PC-3 (cell line): Measurements from ENCODE around the gene TCF19. TPM values are rescaled to one million over a fixed set of nuclear protein-coding genes. Genes with fewer than 3 reads are reported as not detected.
"Not testable (repeated sequence)": the region's sequence is repeated elsewhere in the genome, so short reads cannot be mapped to it uniquely, and the experiment has no call there.

Source experiments
- ATAC-seq: fragments of 200-7000 bp; cut with Tn5 transposase; 2 replicates; pipeline ENCODE4 v1.9.1; 2020; ENCODE audit warnings: mild to moderate bottlenecking, moderate library complexity
- BruUV-seq: library from RNA; stranded (reverse); fragments of 400-500 nt; replicated peaks from 2 replicates; lab custom pipeline; 2021; lab: Mats Ljungman, UMichigan
- CTCF ChIA-PET: fragments of 300-600 bp; sonication (Branson Sonifier 250); formaldehyde crosslinking; loops from one replicate; lab custom pipeline; 2022; ENCODE audit warnings: antibody characterized with exemption; lab: Charles Lee
- POLR2A ChIA-PET: fragments of 300-600 bp; sonication (Branson Sonifier 250); formaldehyde crosslinking; loops from one replicate; lab custom pipeline; 2022; ENCODE audit warnings: antibody characterized with exemption; ENCODE audit not compliant: unreplicated experiment; lab: Charles Lee
- DNase-seq: peaks from one replicate; pipeline ENCODE4 v3.0.0-alpha.2; 2015
- H2AFZ ChIP-seq: fragments of 300-600 bp; sonication (generic); 2 replicates; pipeline ENCODE4 v1.6.0; 2016; ENCODE audit warnings: antibody characterized with exemption, low read length
- H3F3A ChIP-seq: fragments of 300-600 bp; sonication (generic); one replicate; pipeline ENCODE4 v1.6.0; 2017; ENCODE audit warnings: antibody characterized with exemption, low read length, control low read depth, mild to moderate bottlenecking; ENCODE audit not compliant: unreplicated experiment
- H3K27ac ChIP-seq: fragments of 300-600 bp; sonication (generic); 2 replicates; pipeline ENCODE4 v1.5.1; 2016; ENCODE audit warnings: mild to moderate bottlenecking, low read length
- H3K27me3 ChIP-seq: fragments of 300-600 bp; sonication (generic); 2 replicates; pipeline ENCODE4 v1.6.1; 2016; ENCODE audit warnings: low read length, mixed read lengths
- H3K36me3 ChIP-seq: fragments of 300-600 bp; sonication (generic); 2 replicates; pipeline ENCODE4 v1.6.1; 2016; ENCODE audit warnings: low read depth, mixed run types, low read length, mixed read lengths
- H3K4me1 ChIP-seq: fragments of 300-600 bp; sonication (generic); 2 replicates; pipeline ENCODE4 v1.5.1; 2016; ENCODE audit warnings: low read length; ENCODE audit not compliant: insufficient read depth
- H3K4me2 ChIP-seq: fragments of 300-600 bp; sonication (generic); 2 replicates; pipeline ENCODE4 v1.6.0; 2016; ENCODE audit warnings: low read length
- H3K4me3 ChIP-seq: fragments of 300-600 bp; sonication (generic); 2 replicates; pipeline ENCODE4 v1.5.1; 2016; ENCODE audit warnings: mild to moderate bottlenecking, low read length, mixed read lengths
- H3K79me2 ChIP-seq: fragments of 300-600 bp; sonication (generic); 2 replicates; pipeline ENCODE4 v1.6.1; 2017; ENCODE audit warnings: low read length, mixed read lengths
- H3K9ac ChIP-seq: fragments of 300-600 bp; sonication (generic); 2 replicates; pipeline ENCODE4 v1.6.0; 2016; ENCODE audit warnings: mild to moderate bottlenecking, low read length
- H3K9me2 ChIP-seq: fragments of 300-600 bp; sonication (generic); replicated peaks from 2 replicates; pipeline ENCODE4 v1.6.1; 2016; ENCODE audit warnings: mixed run types, low read length, mixed read lengths
- H3K9me3 ChIP-seq: fragments of 300-600 bp; sonication (generic); 2 replicates; pipeline ENCODE4 v1.6.1; 2016; ENCODE audit warnings: low read length, mixed read lengths
- H4K20me1 ChIP-seq: fragments of 300-600 bp; sonication (generic); 2 replicates; pipeline ENCODE4 v1.6.1; 2016; ENCODE audit warnings: low read length, mixed read lengths
- EZH2 ChIP-seq: fragments of 300-600 bp; sonication (generic); IDR thresholded peaks from one replicate; pipeline ENCODE4 v1.6.1; 2017; ENCODE audit warnings: antibody characterized with exemption, mild to moderate bottlenecking, low read length; ENCODE audit not compliant: unreplicated experiment
- EZH2phosphoT487 ChIP-seq: fragments of 300-600 bp; sonication (generic); IDR thresholded peaks from 2 replicates; pipeline ENCODE4 v1.6.1; 2018; ENCODE audit warnings: mild to moderate bottlenecking, antibody characterized with exemption, low read length, borderline replicate concordance
- intact Hi-C: fragments of 100-400 bp; cut with micrococcal nuclease; formaldehyde crosslinking; loops from 2 replicates; pipeline ENCODE4 v1.9.0; 2023
- total RNA-seq: library from RNA; depleted of rRNA; stranded (reverse); fragments of >200 nt; gene quantifications from 2 replicates; pipeline ENCODE4 v1.2.3, GENCODE V29; 2014
- TF ChIP-seq, protein P1 (sequence below): fragments of 300-600 bp; sonication (generic); conservative IDR thresholded peaks from 2 replicates; pipeline ENCODE4 v1.5.1; 2017; ENCODE audit warnings: antibody characterized with exemption, low read depth, mild to moderate bottlenecking, low read length

Gene TCF19
- total RNA-seq, 1 experiment from 2014 or later = 88.6 TPM

DNA sequence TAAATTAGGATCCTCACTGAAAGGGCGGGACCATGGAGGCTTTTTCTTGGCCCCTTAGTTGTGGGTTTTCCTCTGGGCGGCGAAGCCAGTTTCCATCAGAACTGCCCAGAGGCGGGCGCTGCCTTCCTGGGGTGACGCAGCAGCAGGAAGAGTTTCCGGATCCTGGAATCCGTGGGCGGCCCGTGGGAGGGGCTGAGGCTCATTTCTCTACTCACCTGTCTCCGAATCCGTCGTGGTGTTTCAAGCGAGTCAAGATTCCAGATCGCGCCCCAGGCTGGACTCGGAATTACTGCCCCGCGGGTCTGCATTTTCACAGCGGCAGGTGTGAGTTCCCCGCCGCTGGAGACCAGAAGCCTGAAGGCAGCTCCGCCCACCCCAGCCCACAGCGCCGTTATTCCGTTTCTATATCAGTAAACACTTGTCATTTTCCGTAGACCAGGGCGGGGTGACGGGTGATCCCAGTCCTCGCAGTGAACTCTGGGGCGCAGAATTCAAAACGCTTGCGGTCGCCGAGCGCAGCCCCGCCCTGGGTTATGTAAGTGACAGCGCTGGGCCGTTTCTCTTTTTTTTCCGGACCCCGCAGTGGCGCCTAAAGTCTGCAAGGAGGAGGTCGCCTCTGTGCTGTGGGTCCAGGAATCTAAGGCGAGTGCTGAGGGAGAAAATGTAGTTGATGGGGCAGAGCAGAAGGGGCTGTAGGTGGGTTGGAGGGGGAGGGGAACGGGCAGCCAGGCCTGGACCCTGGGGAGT, 39.3 kb downstream of the TCF19 start:
- Histone ChIP-seq H3K27ac (peak overlapping the region; percentile 83), H3K9me2 (no peaks in the 10 kb centered on the region), H3K36me3 (peaks cover 8% of the 10 kb centered on the region), H3K9me3 (no peaks in the 10 kb centered on the region), H3K27me3 (no peaks in the 10 kb centered on the region), H3K9ac (peak overlapping the region; percentile 73), H3K79me2 (peaks cover 25% of the 10 kb centered on the region), H3K4me2 (peak overlapping the region; percentile 71), H2AFZ (peak overlapping the region; percentile 76), H3F3A (no peaks in the 10 kb centered on the region), H3K4me3 (peak overlapping the region; percentile 80), H3K4me1 (peaks cover 15% of the 10 kb centered on the region), H4K20me1 (no peaks in the 10 kb centered on the region)
- BruUV-seq = TSS peak; percentile 87
- CTCF ChIA-PET = interaction anchor here (1.4 kb wide), 1 partner anchor 169 kb away, joined by 7 read pairs; no protein-coding TSS in a partner anchor
- DNase-seq = peak; percentile 87
- TF ChIP-seq EZH2 (no peak), EZH2phosphoT487 (no peak)
- TF ChIP-seq, protein P1, sequence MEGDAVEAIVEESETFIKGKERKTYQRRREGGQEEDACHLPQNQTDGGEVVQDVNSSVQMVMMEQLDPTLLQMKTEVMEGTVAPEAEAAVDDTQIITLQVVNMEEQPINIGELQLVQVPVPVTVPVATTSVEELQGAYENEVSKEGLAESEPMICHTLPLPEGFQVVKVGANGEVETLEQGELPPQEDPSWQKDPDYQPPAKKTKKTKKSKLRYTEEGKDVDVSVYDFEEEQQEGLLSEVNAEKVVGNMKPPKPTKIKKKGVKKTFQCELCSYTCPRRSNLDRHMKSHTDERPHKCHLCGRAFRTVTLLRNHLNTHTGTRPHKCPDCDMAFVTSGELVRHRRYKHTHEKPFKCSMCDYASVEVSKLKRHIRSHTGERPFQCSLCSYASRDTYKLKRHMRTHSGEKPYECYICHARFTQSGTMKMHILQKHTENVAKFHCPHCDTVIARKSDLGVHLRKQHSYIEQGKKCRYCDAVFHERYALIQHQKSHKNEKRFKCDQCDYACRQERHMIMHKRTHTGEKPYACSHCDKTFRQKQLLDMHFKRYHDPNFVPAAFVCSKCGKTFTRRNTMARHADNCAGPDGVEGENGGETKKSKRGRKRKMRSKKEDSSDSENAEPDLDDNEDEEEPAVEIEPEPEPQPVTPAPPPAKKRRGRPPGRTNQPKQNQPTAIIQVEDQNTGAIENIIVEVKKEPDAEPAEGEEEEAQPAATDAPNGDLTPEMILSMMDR = no peak
- POLR2A ChIA-PET = no interaction called here
- peak; percentile 84 for ATAC-seq
- intact Hi-C loops = loop anchor here (1.0 to 2.0 kb wide), 2 partner anchors 75 to 170 kb away; partner anchors contain the start of gene HLA-C

DNA sequence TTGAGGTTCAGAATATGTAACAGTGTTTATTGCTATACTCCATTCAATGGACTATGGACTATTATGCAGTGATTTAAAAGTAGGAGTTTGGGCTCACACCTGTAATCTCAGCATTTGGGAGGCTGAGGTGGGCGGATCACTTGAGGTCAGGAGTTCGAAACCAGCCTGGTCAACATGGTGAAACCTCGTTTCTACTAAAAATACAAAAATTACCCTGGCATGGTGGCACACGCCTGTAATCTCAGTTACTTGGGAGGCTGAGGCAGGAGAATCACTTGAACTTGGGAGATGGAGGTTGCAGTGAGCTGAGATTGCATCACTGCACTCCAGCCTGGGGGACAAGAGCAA, 40.7 kb downstream of the TCF19 start:
- not testable (repeated sequence) for BruUV-seq

DNA sequence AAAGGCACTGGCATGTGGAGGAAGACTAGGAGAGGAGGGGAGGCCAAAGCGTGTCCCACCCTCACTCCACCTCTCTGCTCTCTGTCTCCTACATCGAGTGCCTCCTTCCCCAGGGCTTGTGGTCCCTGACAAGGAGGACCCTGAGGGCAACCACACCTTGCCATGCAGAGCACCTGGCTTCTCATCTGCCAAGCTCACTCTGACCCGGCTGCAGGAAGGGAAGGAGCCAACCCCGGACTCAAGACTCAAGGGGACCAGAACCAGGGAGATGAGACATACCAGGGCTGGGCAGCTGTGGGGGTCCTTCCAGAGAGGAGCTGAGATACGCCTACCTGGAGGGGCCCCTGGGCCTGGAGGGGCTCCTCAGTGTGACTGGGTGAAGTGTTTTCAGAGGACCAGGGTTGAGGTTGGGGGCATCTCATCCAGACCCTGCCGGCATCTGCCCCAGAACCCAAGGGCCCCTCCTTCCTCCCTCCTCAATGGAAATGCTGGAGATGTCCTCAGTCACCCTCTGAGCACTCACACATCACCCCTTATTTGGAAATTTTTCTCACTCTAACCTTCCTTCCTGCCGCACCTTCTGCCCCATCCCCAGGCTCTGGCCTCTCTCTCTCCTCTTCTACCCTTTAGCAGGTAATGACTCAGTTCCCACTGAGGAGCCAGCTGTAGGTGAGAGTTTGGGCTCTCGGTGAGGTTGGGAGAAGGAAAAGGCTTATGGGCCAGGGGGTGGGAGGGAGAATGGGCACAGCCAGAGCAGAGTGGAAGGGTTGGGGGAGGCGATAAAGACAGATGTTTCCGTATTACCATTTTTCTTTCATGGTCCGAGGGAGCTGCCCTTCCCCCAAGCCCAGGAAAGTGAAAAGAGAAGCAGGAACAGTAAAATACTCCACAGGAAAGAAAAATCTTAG, 44.1 kb downstream of the TCF19 start:
- ATAC-seq (peak; percentile 19), DNase-seq (peak; percentile 74)
- peak overlapping the region; percentile 92 for H3K27ac ChIP-seq
- BruUV-seq = no TSS peak
- ChIA-PET POLR2A (interaction anchor here (0.6 to 1.0 kb wide), 2 partner anchors 115 to 164 kb away, joined by 3 to 7 read pairs; no protein-coding TSS in a partner anchor), CTCF (interaction anchor here (0.6 kb wide), 2 partner anchors 44 to 95 kb away, joined by 4 to 9 read pairs; partner anchors contain the start of gene TCF19)
- H4K20me1 ChIP-seq = no peaks in the 10 kb centered on the region
- no peak overlapping the region for H2AFZ ChIP-seq
- peaks cover 8% of the 10 kb centered on the region for H3K36me3 ChIP-seq
- H3K4me1 ChIP-seq = peaks cover 36% of the 10 kb centered on the region
- intact Hi-C loops = loop anchor here (5.0 kb wide), 1 partner anchor 45 kb away; no protein-coding TSS in a partner anchor
- H3K9me2 ChIP-seq = no peaks in the 10 kb centered on the region
- H3K9ac ChIP-seq = peak overlapping the region; percentile 17
- H3K4me3 ChIP-seq = peak overlapping the region; percentile 73
- H3K79me2 ChIP-seq = peaks cover 25% of the 10 kb centered on the region
- H3K27me3 ChIP-seq = no peaks in the 10 kb centered on the region
- H3K9me3 ChIP-seq = no peaks in the 10 kb centered on the region
- TF ChIP-seq EZH2 (no peak), EZH2phosphoT487 (no peak)
- TF ChIP-seq, protein P1 = no peak
- H3F3A ChIP-seq = peaks cover 8% of the 10 kb centered on the region
- H3K4me2 ChIP-seq = peak overlapping the region; percentile 92

More for the DNA sequence above, 40.7 kb downstream of the TCF19 start:
- H3K36me3 ChIP-seq, H2AFZ ChIP-seq, H4K20me1 ChIP-seq, CTCF ChIA-PET, H3K27me3 ChIP-seq, ATAC-seq, POLR2A ChIA-PET, DNase-seq, H3K9me2 ChIP-seq, H3F3A ChIP-seq, H3K9ac ChIP-seq, H3K27ac ChIP-seq, H3K9me3 ChIP-seq, intact Hi-C loops: not testable (repeated sequence)
- peaks cover 25% of the 10 kb centered on the region for H3K79me2 ChIP-seq
- peaks cover 27% of the 10 kb centered on the region for H3K4me1 ChIP-seq
- peak overlapping the region; percentile 80; the same call in 1 of the 2 replicates for H3K4me3 ChIP-seq
- peak overlapping the region; percentile 71; the same call in 1 of the 2 replicates for H3K4me2 ChIP-seq
